HG02885 (cell line): Measurements from ENCODE around the gene HMGA1.
A peak's percentile ranks its signal among the peaks of the same experiment; 100 is the strongest.

Experiments used
- ATAC-seq: cut with Tn5 transposase; IDR thresholded peaks from one replicate; pipeline ENCODE4 v1.9.1; 2021; ENCODE audit warnings: mild to moderate bottlenecking; ENCODE audit not compliant: unreplicated experiment, poor library complexity

Gene HMGA1

GRCh38 chr6:34285448-34286164 is 48.9 kb downstream of the HMGA1 start:
- no peak for ATAC-seq

DNA sequence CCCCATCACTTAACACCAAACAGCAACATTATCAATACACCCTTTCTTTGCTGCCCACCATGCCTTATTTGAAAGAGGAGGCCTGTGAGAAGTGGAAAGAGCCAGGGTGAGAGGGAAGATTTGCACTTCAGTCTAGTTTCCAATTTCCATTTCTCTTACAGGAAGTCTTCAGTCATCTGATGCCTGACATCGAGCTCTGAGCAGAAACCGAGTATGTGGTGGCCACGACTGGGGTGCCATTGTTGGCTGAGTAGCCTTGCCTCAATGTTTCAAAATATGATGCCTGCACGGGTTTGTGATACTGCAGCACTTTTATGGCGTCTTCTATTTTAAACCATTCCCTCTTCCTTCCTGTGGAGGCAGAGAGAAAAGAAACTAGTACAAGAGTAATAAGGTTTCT is 51.9 kb downstream of the HMGA1 start:
- ATAC-seq: no peak

- ATAC-seq: no peak
Measured at GRCh38 chr6:34289137-34289536, 52.5 kb downstream of the HMGA1 start.

DNA sequence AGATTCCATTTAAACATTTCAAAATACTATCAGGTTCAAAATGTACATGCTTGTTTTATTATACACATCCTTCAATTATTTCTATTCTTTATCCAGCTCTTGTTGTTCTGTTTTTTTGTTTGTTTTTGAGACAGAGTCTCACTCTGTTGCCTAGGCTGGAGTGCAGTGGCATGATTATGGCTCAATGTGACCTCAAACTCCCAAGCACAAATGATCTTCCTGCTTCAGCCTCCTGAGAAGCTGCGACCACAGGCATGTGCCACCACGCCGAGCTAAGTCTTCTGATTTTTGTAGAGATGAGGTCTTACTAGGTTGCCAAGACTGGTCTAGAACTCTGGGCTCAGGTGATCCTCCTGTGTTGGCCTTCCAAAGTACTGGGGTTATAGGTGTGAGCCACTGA is 56.3 kb downstream of the HMGA1 start:
- no peak for ATAC-seq

DNA sequence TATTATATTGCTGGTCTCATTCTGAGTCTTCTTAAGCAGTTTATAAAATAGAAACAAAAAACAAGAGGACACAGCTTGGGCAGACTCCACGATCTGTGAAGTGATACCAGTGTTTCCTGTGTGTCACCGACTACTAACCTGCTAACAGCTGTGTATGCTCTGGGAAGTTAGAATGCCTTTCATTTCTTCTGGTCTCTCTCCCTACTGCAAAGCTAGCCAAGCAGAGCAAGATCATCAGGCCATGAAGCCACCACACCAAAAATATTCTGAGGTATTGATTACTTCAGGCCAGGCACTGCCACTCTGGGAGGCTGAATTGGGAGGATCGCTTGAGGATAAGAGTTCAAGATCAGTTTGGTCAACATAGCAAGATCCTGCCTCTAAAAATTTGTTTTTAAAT is 59.0 kb downstream of the HMGA1 start:
- peak; percentile 70 for ATAC-seq
